Central memory CD8-positive, alpha-beta T cell (primary cell): ENCODE data around the gene SH3BGRL.

ENCODE experiments used
- ATAC-seq: fragments of 150-1000 bp; cut with Tn5 transposase; replicated peaks from 2 replicates; pipeline ENCODE4 v1.10.0; 2022; ENCODE audit warnings: mild to moderate bottlenecking, moderate FRiP score, moderate number of reproducible peaks; ENCODE audit not compliant: poor library complexity, severe bottlenecking; ENCODE audit errors: extremely low read depth
- DNase-seq, 2 donors: peaks; one replicate each; pipeline ENCODE4 v3.0.0; 2021; ENCODE audit warnings: low spot score in 2 of 2
- H3K27ac Mint-ChIP-seq: one replicate; pipeline ENCODE4 v1.8.0; 2022; ENCODE audit warnings: low read depth, mild to moderate bottlenecking, moderate library complexity, mixed read lengths
- H3K27me3 Mint-ChIP-seq: one replicate; pipeline ENCODE4 v1.8.0; 2022; ENCODE audit warnings: mixed read lengths
- H3K36me3 Mint-ChIP-seq: one replicate; pipeline ENCODE4 v1.8.0; 2022; ENCODE audit warnings: mild to moderate bottlenecking, moderate library complexity, mixed read lengths; ENCODE audit not compliant: insufficient read depth
- H3K4me1 Mint-ChIP-seq: one replicate; pipeline ENCODE4 v1.8.0; 2022; ENCODE audit warnings: mixed read lengths
- H3K4me3 Mint-ChIP-seq: one replicate; pipeline ENCODE4 v1.8.0; 2022; ENCODE audit warnings: mild to moderate bottlenecking, moderate library complexity, mixed read lengths
- H3K9me3 Mint-ChIP-seq: one replicate; pipeline ENCODE4 v1.8.0; 2022; ENCODE audit warnings: mixed read lengths

Gene SH3BGRL

GRCh38 chrX:81201671-81202455, at the start of gene SH3BGRL, which contains the start of gene HMGN5:
TSS of gene SH3BGRL (plus strand) at chrX:81202102. CDS start at chrX:81202201, 99 bp downstream.
TSS of gene HMGN5 (minus strand) at chrX:81201913. CDS start at chrX:81121549, 80,364 bp downstream.
- peaks cover 49% of the 10 kb centered on the region for H3K4me1 Mint-ChIP-seq

GRCh38 chrX:81168391-81168790, 33.5 kb upstream of the SH3BGRL start:
- H3K4me1 Mint-ChIP-seq: no peaks in the 10 kb centered on the region
- H3K27ac Mint-ChIP-seq: no peak overlapping the region
- no peaks in the 10 kb centered on the region for H3K9me3 Mint-ChIP-seq
- no peaks in the 10 kb centered on the region for H3K36me3 Mint-ChIP-seq
- no peak overlapping the region for H3K4me3 Mint-ChIP-seq
- DNase-seq (no peak), ATAC-seq (no peak)
- no peaks in the 10 kb centered on the region for H3K27me3 Mint-ChIP-seq

More at GRCh38 chrX:81201671-81202455, at the start of gene SH3BGRL, which contains the start of gene HMGN5:
- no peaks in the 10 kb centered on the region for H3K9me3 Mint-ChIP-seq
- H3K36me3 Mint-ChIP-seq: peaks cover 11% of the 10 kb centered on the region
- H3K27me3 Mint-ChIP-seq: no peaks in the 10 kb centered on the region
- DNase-seq (peak; percentile 32 to 37), ATAC-seq (peak; percentile 96)
- H3K27ac Mint-ChIP-seq: peak within 1 kb of the TSS; percentile 97
- H3K4me3 Mint-ChIP-seq: peak within 1 kb of the TSS; percentile 99

GRCh38 chrX:81174286-81174685, 27.6 kb upstream of the SH3BGRL start:
- H3K4me1 Mint-ChIP-seq: no peaks in the 10 kb centered on the region
- ATAC-seq (no peak), DNase-seq (no peak)
- H3K27me3 Mint-ChIP-seq: no peaks in the 10 kb centered on the region
- H3K27ac Mint-ChIP-seq: no peak overlapping the region
- no peaks in the 10 kb centered on the region for H3K9me3 Mint-ChIP-seq
- H3K36me3 Mint-ChIP-seq: no peaks in the 10 kb centered on the region
- H3K4me3 Mint-ChIP-seq: no peak overlapping the region

- H3K27ac Mint-ChIP-seq: no peak overlapping the region
- H3K27me3 Mint-ChIP-seq: no peaks in the 10 kb centered on the region
- no peak overlapping the region for H3K4me3 Mint-ChIP-seq
- H3K9me3 Mint-ChIP-seq: no peaks in the 10 kb centered on the region
- DNase-seq (no peak), ATAC-seq (no peak)
- H3K36me3 Mint-ChIP-seq: peaks cover 2% of the 10 kb centered on the region
- H3K4me1 Mint-ChIP-seq: peaks cover 14% of the 10 kb centered on the region
These were observed 6.6 kb upstream of the SH3BGRL start for GRCh38 chrX:81195259-81195658.

GRCh38 chrX:81195712-81196111, 6.2 kb upstream of the SH3BGRL start:
- Mint-ChIP-seq H3K9me3 (no peaks in the 10 kb centered on the region), H3K27ac (no peak overlapping the region), H3K4me1 (peaks cover 14% of the 10 kb centered on the region), H3K4me3 (no peak overlapping the region), H3K36me3 (peaks cover 2% of the 10 kb centered on the region), H3K27me3 (no peaks in the 10 kb centered on the region)
- ATAC-seq (peak; percentile 36), DNase-seq (peak; percentile 12 to 22)

- H3K27me3 Mint-ChIP-seq: no peaks in the 10 kb centered on the region
- H3K27ac Mint-ChIP-seq: peak overlapping the region; percentile 97
- no peak for DNase-seq
- H3K9me3 Mint-ChIP-seq: no peaks in the 10 kb centered on the region
- peak overlapping the region; percentile 99 for H3K4me3 Mint-ChIP-seq
- ATAC-seq: no peak
- peaks cover 11% of the 10 kb centered on the region for H3K36me3 Mint-ChIP-seq
- H3K4me1 Mint-ChIP-seq: peaks cover 43% of the 10 kb centered on the region
These were observed 831 bp upstream of the SH3BGRL start for GRCh38 chrX:81201071-81201470.

- ATAC-seq: peak; percentile 21
- Mint-ChIP-seq H3K27me3 (no peaks in the 10 kb centered on the region), H3K4me1 (peaks cover 49% of the 10 kb centered on the region), H3K4me3 (peak overlapping the region; percentile 99), H3K36me3 (peaks cover 11% of the 10 kb centered on the region), H3K27ac (peak overlapping the region; percentile 97), H3K9me3 (no peaks in the 10 kb centered on the region)
- DNase-seq: no peak
These were observed 536 bp downstream of the SH3BGRL start for GRCh38 chrX:81202456-81202819.

- peaks cover 11% of the 10 kb centered on the region for H3K36me3 Mint-ChIP-seq
- no peaks in the 10 kb centered on the region for H3K27me3 Mint-ChIP-seq
- H3K27ac Mint-ChIP-seq: peak overlapping the region; percentile 97
- H3K9me3 Mint-ChIP-seq: no peaks in the 10 kb centered on the region
- ATAC-seq (no peak), DNase-seq (no peak)
- H3K4me1 Mint-ChIP-seq: peaks cover 45% of the 10 kb centered on the region
- peak overlapping the region; percentile 99 for H3K4me3 Mint-ChIP-seq
These were observed 1.0 kb downstream of the SH3BGRL start for GRCh38 chrX:81202943-81203342.

GRCh38 chrX:81205551-81205950, 3.6 kb downstream of the SH3BGRL start:
- H3K36me3 Mint-ChIP-seq: peaks cover 12% of the 10 kb centered on the region
- no peaks in the 10 kb centered on the region for H3K9me3 Mint-ChIP-seq
- H3K27me3 Mint-ChIP-seq: no peaks in the 10 kb centered on the region
- no peak overlapping the region for H3K4me3 Mint-ChIP-seq
- no peak overlapping the region for H3K27ac Mint-ChIP-seq
- H3K4me1 Mint-ChIP-seq: peaks cover 46% of the 10 kb centered on the region
- DNase-seq: no peak
- no peak for ATAC-seq

- Mint-ChIP-seq H3K36me3 (peaks cover 12% of the 10 kb centered on the region), H3K27ac (no peak overlapping the region), H3K4me1 (peaks cover 44% of the 10 kb centered on the region), H3K4me3 (peak overlapping the region; percentile 2), H3K9me3 (no peaks in the 10 kb centered on the region), H3K27me3 (no peaks in the 10 kb centered on the region)
- DNase-seq (no peak), ATAC-seq (no peak)
These were observed 4.6 kb downstream of the SH3BGRL start for GRCh38 chrX:81206476-81206875.

GRCh38 chrX:81208916-81209315, 7.0 kb downstream of the SH3BGRL start:
- peaks cover 7% of the 10 kb centered on the region for H3K36me3 Mint-ChIP-seq

GRCh38 chrX:81215685-81216084, 13.8 kb downstream of the SH3BGRL start:
- H3K27ac Mint-ChIP-seq: no peak overlapping the region
- no peak for ATAC-seq
- H3K9me3 Mint-ChIP-seq: no peaks in the 10 kb centered on the region
- no peak overlapping the region for H3K4me3 Mint-ChIP-seq
- peaks cover 6% of the 10 kb centered on the region for H3K36me3 Mint-ChIP-seq
- no peak for DNase-seq
- peaks cover 60% of the 10 kb centered on the region for H3K4me1 Mint-ChIP-seq
- no peaks in the 10 kb centered on the region for H3K27me3 Mint-ChIP-seq

More at GRCh38 chrX:81208916-81209315, 7.0 kb downstream of the SH3BGRL start:
- ATAC-seq (no peak), DNase-seq (no peak)
- no peak overlapping the region for H3K4me3 Mint-ChIP-seq
- no peaks in the 10 kb centered on the region for H3K27me3 Mint-ChIP-seq
- no peak overlapping the region for H3K27ac Mint-ChIP-seq
- no peaks in the 10 kb centered on the region for H3K9me3 Mint-ChIP-seq
- H3K4me1 Mint-ChIP-seq: peaks cover 37% of the 10 kb centered on the region

GRCh38 chrX:81229229-81229628, 27.3 kb downstream of the SH3BGRL start:
- Mint-ChIP-seq H3K4me1 (peaks cover 36% of the 10 kb centered on the region), H3K27me3 (no peaks in the 10 kb centered on the region), H3K36me3 (peaks cover 3% of the 10 kb centered on the region), H3K9me3 (no peaks in the 10 kb centered on the region), H3K27ac (no peak overlapping the region), H3K4me3 (no peak overlapping the region)
- DNase-seq (no peak), ATAC-seq (no peak)
